ENCODE results near the gene ERG. TPM values are rescaled to one million over a fixed set of nuclear protein-coding genes. Genes with fewer than 3 reads are reported as not detected.

ERG gene
- polyA plus RNA-seq, 1 of the 3 experiments (the other 2 are of a cell fraction), result not detected

DNA sequence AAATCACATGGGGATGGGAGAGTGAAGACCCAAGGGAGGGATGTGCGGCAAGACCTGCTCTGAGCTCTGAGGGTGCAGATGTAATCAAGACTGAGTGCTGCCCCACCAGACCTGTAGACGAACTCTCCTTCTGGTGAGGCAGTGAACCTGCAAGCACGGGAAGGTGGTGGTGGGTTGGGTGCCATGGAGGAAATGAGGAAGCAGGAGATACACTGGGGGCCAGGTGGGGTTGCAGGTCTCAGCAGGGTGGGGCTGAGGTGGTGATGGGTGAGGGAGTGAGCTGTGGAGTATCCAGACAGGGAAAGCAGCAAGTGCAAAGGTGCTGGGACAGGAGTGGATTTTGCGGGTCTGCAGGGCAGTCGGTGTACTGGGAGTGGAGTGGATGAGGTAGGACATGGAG, 139.2 kb downstream of the ERG start:
- ChIA-PET POLR2A (no interaction called here), CTCF (interaction anchor here (5.3 kb wide), 1 partner anchor 140 kb away, joined by 64 read pairs; no protein-coding TSS in a partner anchor)
- Histone ChIP-seq H3K4me3 (ENCODE audit: low read depth in 2 of 2, low read length in 1 of 2) (no peak overlapping the region), H2AFZ (ENCODE audit: low read depth) (no peak overlapping the region), H3K27ac (ENCODE audit: low read depth in 2 of 2, low read length in 1 of 2) (no peak overlapping the region), H4K20me1 (ENCODE audit: insufficient read depth) (no peaks in the 10 kb centered on the region), H3K27me3 (ENCODE audit: insufficient read depth) (no peaks in the 10 kb centered on the region), H3K4me1 (ENCODE audit: control insufficient read depth in 1 of 2, insufficient read depth in 2 of 2, low read depth in 1 of 2, low read length in 1 of 2) (no peaks in the 10 kb centered on the region), H3K9ac (no peak overlapping the region), H3K9me2 (no peaks in the 10 kb centered on the region), H3F3A (replicated peaks; ENCODE audit: insufficient read depth) (no peaks in the 10 kb centered on the region), H3K36me3 (replicated peaks in 1 of 2; ENCODE audit: control insufficient read depth in 1 of 2, insufficient read depth in 2 of 2, low read length in 1 of 2) (no peaks in the 10 kb centered on the region), H3K9me3 (no peaks in the 10 kb centered on the region), H3K4me2 (no peak overlapping the region), H3K79me2 (ENCODE audit: insufficient read depth) (no peaks in the 10 kb centered on the region)
- 70% methylated on average over 5 of the region's 5 CpGs for WGBS (ENCODE audit: low lambda C conversion rate)
- TF ChIP-seq FOSL2 (IDR thresholded peaks at IDR 0.05; ENCODE audit: borderline replicate concordance, low read depth) (no peak), FOXM1 (IDR thresholded peaks at IDR 0.05; ENCODE audit: low read depth) (no peak), RFX5 (IDR thresholded peaks at IDR 0.05; ENCODE audit: low read length) (no peak), EP300 (IDR thresholded peaks at IDR 0.05; ENCODE audit: borderline replicate concordance in 1 of 2, low read depth in 1 of 2, low read length in 1 of 2) (no peak), IRF3 (IDR thresholded peaks at IDR 0.05; ENCODE audit: low read depth, low read length) (no peak), POLR2AphosphoS5 (IDR thresholded peaks at IDR 0.05; ENCODE audit: low read depth, low read length) (no peak), YY1 (IDR thresholded peaks at IDR 0.05; ENCODE audit: low read depth) (no peak)
- TF ChIP-seq, protein P1, sequence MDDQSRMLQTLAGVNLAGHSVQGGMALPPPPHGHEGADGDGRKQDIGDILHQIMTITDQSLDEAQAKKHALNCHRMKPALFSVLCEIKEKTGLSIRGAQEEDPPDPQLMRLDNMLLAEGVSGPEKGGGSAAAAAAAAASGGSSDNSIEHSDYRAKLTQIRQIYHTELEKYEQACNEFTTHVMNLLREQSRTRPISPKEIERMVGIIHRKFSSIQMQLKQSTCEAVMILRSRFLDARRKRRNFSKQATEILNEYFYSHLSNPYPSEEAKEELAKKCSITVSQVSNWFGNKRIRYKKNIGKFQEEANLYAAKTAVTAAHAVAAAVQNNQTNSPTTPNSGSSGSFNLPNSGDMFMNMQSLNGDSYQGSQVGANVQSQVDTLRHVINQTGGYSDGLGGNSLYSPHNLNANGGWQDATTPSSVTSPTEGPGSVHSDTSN (IDR thresholded peaks at IDR 0.05), result no peak
- TF ChIP-seq, protein P2, sequence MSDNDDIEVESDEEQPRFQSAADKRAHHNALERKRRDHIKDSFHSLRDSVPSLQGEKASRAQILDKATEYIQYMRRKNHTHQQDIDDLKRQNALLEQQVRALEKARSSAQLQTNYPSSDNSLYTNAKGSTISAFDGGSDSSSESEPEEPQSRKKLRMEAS (IDR thresholded peaks at IDR 0.05; ENCODE audit: low read depth), result no peak
- no peak for DNase-seq

- Histone ChIP-seq H3K27ac (ENCODE audit: low read depth in 2 of 2, low read length in 1 of 2) (no peak overlapping the region), H3K4me1 (ENCODE audit: control insufficient read depth in 1 of 2, insufficient read depth in 2 of 2, low read depth in 1 of 2, low read length in 1 of 2) (no peaks in the 10 kb centered on the region), H2AFZ (ENCODE audit: low read depth) (no peak overlapping the region), H3K36me3 (replicated peaks in 1 of 2; ENCODE audit: control insufficient read depth in 1 of 2, insufficient read depth in 2 of 2, low read length in 1 of 2) (no peaks in the 10 kb centered on the region), H3K4me2 (no peak overlapping the region), H3K27me3 (ENCODE audit: insufficient read depth) (no peaks in the 10 kb centered on the region), H3K9me2 (no peaks in the 10 kb centered on the region), H3K9me3 (no peaks in the 10 kb centered on the region), H3K79me2 (ENCODE audit: insufficient read depth) (no peaks in the 10 kb centered on the region), H3K4me3 (ENCODE audit: low read depth in 2 of 2, low read length in 1 of 2) (no peak overlapping the region), H3F3A (replicated peaks; ENCODE audit: insufficient read depth) (no peaks in the 10 kb centered on the region), H3K9ac (no peak overlapping the region), H4K20me1 (ENCODE audit: insufficient read depth) (no peaks in the 10 kb centered on the region)
- WGBS (ENCODE audit: low lambda C conversion rate), result 45% methylated on average over 3 of the region's 3 CpGs
- no peak for TF ChIP-seq EP300 (IDR thresholded peaks at IDR 0.05; ENCODE audit: borderline replicate concordance in 1 of 2, low read depth in 1 of 2, low read length in 1 of 2)
- TF ChIP-seq REST (IDR thresholded peaks at IDR 0.05; ENCODE audit: low read depth, low read length), result no peak
- no peak for TF ChIP-seq NFIC (IDR thresholded peaks at IDR 0.05; ENCODE audit: borderline replicate concordance)
- TF ChIP-seq MXI1 (IDR thresholded peaks at IDR 0.05; ENCODE audit: low read depth, low read length), result no peak
- no peak for TF ChIP-seq RCOR1 (IDR thresholded peaks at IDR 0.05; ENCODE audit: low read length)
- no peak for DNase-seq
- POLR2A ChIA-PET, result no interaction called here
- CTCF ChIA-PET, result interaction anchor here (5.3 kb wide), 1 partner anchor 140 kb away, joined by 64 read pairs; no protein-coding TSS in a partner anchor
Observed at GRCh38 chr21:38358666-38359065, 139.6 kb downstream of the ERG start.
